Ovary (tissue), 9 donors: ENCODE results near the gene LRRC8C. TPM values are rescaled to one million over a fixed set of nuclear protein-coding genes. Genes with fewer than 3 reads are reported as not detected.

Experiments
- DNase-seq, 5 donors: peaks; one replicate each; pipeline ENCODE4 v3.0.0-alpha.2; 2019 to 2020
- H3K27ac ChIP-seq, 2 donors: fragments of 200-600 bp; one replicate each; pipeline versions ENCODE4 v1.5.1 to v1.8.0; 2019 to 2022
- H3K27me3 ChIP-seq: fragments of 200-600 bp; one replicate; pipeline ENCODE4 v1.8.0; 2022
- H3K36me3 ChIP-seq: fragments of 200-600 bp; sonication (generic); one replicate; pipeline ENCODE4 v1.5.1; 2019
- H3K4me1 ChIP-seq: one replicate; pipeline ENCODE4 v1.8.1; 2013; ENCODE audit warnings: mild to moderate bottlenecking, moderate library complexity; ENCODE audit not compliant: insufficient read depth
- H3K4me3 ChIP-seq: fragments of 200-600 bp; sonication (generic); one replicate; pipeline ENCODE4 v1.5.1; 2017
- H3K9me3 ChIP-seq, 2 donors: fragments of 200-600 bp in 1 of 2; sonication (generic) in 1 of 2; one replicate each; pipeline versions ENCODE4 v1.5.1 to v1.8.1; 2013 to 2019; ENCODE audit warnings: mild to moderate bottlenecking in 1 of 2, moderate library complexity in 1 of 2
- EP300 ChIP-seq: sonication (generic); formaldehyde crosslinking; IDR thresholded peaks from one replicate; pipeline ENCODE4 v1.6.1; 2017; ENCODE audit warnings: antibody characterized with exemption
- POLR2A ChIP-seq: fragments of 450-650 bp; IDR thresholded peaks from one replicate; pipeline ENCODE4 v1.6.1; 2017; ENCODE audit warnings: antibody characterized with exemption, mild to moderate bottlenecking, moderate library complexity
- WGBS, 3 donors: extraction: QIAGEN DNeasy Blood & Tissue Kit in 1 of 3; methylation state at CpG; one replicate each; pipeline versions ENCODE4 v1.1.5 to v1.1.7; 2013 to 2017; 5-methylcytosine and 5-hydroxymethylcytosine counted together
- intact Hi-C, 4 donors: fragments of 100-400 bp; cut with DNase I; formaldehyde crosslinking; loops; one replicate each; pipeline versions ENCODE4 v1.11.0 to v1.15.1; 2022 to 2023
- polyA plus RNA-seq, 2 donors: library from polyadenylated mRNA; stranded (reverse); fragments of 200-250 nt in 1 of 2; fragments of 350-450 nt in 1 of 2; fragmentation: Illumina TruSeq in 1 of 2; extraction: RNeasy Lipid Tissue Mini Kit (QIAGEN cat#74804) in 1 of 2; gene quantifications; one replicate each; pipeline ENCODE4 v1.2.3, GENCODE V29; 2013 to 2014
- total RNA-seq, 7 donors: library from RNA; depleted of rRNA in 2 of 7; stranded (reverse); fragments of >200 nt in 2 of 7; fragmentation: NEBNext Ultra II Directional in 3 of 7; extraction: Animal tissue kit (Norgen Biotek cat#: 25700) in 3 of 7; gene quantifications; one replicate each; pipeline versions ENCODE4 v1.1.0 to v1.2.4, GENCODE V29; 2016 to 2023
- TF ChIP-seq, protein P1 (sequence below), 3 donors: fragments of 450-650 bp in 2 of 3; fragments of 200-600 bp in 1 of 3; IDR thresholded peaks; one replicate each; pipeline versions ENCODE4 v1.5.1 to v1.8.0; 2016 to 2022; ENCODE audit warnings: antibody characterized with exemption in 3 of 3, mild to moderate bottlenecking in 1 of 3
- donor health status: DM: no; HTN: no; CAD: no; lungs with moderate emphysema.
- donor health status: DM: no; HTN: no; CAD: no.
- donor health status: Bipolar disorder and iron deficiency.
- donor health status: DM: yes; HTN: yes; CAD: no.
- donor health status: DM: no; HTN: no; CAD: no.
- donor health status: DM: yes; HTN: yes; CAD: no.

Gene LRRC8C
- total and polyA plus RNA-seq, 9 donors: 5.6 to 11.1 (median 7.2) TPM

DNA sequence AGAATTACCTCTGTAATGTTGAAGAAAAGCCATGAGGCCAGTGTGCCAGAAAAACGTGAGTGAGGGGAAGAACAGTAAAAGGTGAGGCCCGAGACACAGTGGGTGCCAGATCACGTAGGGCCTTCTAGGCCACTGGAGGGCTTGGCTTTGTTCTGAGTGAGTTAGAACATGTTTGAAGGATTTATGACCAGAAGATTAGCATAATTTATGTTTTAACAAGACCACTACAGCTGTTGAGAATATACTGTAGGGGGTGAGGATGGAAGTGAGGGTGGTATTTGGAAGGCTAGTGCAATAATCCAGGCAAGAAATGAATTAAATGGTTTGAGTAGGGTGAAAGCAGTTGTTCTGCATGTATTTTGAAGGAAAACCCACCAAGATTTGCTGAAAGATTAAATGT, 56.3 kb downstream of the LRRC8C start:
- Histone ChIP-seq H3K4me3 (no peak overlapping the region), H3K4me1 (no peaks in the 10 kb centered on the region), H3K27ac (no peak overlapping the region), H3K27me3 (no peaks in the 10 kb centered on the region), H3K9me3 (no peaks in the 10 kb centered on the region), H3K36me3 (no peaks in the 10 kb centered on the region)
- no peak for DNase-seq
- WGBS, 3 donors: 90 to 97% (median 92%) methylated on average over 3 of the region's 3 CpGs
- no peak for TF ChIP-seq POLR2A
- TF ChIP-seq, protein P1, sequence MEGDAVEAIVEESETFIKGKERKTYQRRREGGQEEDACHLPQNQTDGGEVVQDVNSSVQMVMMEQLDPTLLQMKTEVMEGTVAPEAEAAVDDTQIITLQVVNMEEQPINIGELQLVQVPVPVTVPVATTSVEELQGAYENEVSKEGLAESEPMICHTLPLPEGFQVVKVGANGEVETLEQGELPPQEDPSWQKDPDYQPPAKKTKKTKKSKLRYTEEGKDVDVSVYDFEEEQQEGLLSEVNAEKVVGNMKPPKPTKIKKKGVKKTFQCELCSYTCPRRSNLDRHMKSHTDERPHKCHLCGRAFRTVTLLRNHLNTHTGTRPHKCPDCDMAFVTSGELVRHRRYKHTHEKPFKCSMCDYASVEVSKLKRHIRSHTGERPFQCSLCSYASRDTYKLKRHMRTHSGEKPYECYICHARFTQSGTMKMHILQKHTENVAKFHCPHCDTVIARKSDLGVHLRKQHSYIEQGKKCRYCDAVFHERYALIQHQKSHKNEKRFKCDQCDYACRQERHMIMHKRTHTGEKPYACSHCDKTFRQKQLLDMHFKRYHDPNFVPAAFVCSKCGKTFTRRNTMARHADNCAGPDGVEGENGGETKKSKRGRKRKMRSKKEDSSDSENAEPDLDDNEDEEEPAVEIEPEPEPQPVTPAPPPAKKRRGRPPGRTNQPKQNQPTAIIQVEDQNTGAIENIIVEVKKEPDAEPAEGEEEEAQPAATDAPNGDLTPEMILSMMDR (IDR thresholded peaks at IDR 0.05): no peak
- no peak for TF ChIP-seq EP300
- intact Hi-C loops: no loop called here

DNA sequence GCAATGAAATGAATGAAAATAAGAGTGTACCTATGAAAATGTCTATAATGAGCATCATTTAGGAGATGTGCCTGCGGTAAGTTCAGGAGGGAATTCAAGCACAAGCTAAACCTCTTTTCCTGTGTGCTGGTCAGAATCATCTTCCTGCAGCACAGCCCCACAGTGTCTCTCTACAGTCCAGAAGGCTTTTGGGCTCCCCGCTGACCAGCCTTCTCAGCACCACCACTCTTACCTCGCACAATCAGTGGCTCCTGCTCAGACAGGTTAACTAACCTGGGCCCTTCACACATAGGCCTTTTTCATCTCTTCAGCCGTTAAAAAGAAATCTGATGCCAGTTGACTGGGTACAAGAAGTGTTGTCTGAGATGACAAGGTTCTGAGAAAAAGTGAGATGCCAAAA, 57.7 kb downstream of the LRRC8C start:
- H3K36me3 ChIP-seq: no peaks in the 10 kb centered on the region
- no peaks in the 10 kb centered on the region for H3K4me1 ChIP-seq
- intact Hi-C loops: no loop called here
- no peak overlapping the region for H3K4me3 ChIP-seq
- H3K9me3 ChIP-seq: no peaks in the 10 kb centered on the region
- DNase-seq: no peak
- no peaks in the 10 kb centered on the region for H3K27me3 ChIP-seq
- TF ChIP-seq POLR2A: no peak
- 90 to 94% (median 94%) methylated on average over 4 of the region's 4 CpGs for WGBS, 3 donors
- no peak overlapping the region for H3K27ac ChIP-seq

DNA sequence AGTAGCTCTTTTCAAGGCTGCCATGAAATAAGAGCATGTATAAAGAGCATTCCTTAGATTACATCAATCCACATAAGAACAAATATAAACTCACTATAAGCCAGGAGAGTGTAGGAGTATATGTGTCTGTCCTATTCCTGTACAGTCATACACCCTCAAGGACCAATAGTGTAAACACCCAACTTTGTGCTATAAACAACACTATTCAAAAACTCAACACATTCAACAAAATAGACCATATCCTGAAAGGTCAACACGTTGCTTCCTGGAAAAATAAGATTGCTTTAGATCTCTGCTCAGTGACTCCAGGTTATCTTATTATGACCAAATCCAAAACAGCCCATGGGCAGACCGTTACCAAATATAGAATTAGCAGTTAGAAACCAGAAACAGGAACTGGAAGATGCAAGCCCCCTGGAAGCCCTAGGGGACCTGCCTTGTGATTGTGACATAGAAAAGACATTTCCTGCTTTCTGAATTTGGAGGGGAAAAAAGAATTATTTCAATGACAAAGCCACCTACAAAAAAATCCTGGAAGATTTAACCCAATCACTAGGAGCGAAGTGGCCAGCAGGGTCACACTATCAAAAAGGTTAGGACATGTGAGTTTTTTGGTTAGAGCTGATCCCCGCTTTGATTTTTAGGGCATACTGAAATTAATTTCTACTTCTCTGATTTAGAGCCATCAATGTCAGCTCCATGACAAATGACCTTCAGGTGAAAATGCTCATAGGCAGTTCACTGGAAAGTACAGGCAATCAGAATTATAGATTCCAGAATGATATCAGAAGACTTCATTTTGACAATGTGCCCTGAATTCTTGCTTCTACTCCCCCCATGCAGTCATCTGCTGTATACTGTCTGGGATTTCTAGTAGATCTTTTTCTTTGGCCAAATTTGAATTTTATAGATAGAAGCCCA, 59.9 kb downstream of the LRRC8C start:
- H3K27ac ChIP-seq: no peak overlapping the region
- no peak for TF ChIP-seq POLR2A
- TF ChIP-seq, protein P1 (IDR thresholded peaks at IDR 0.05): no peak
- TF ChIP-seq EP300: no peak
- H3K36me3 ChIP-seq: no peaks in the 10 kb centered on the region
- intact Hi-C loops: no loop called here
- H3K27me3 ChIP-seq: no peaks in the 10 kb centered on the region
- H3K4me1 ChIP-seq: no peaks in the 10 kb centered on the region
- no peaks in the 10 kb centered on the region for H3K9me3 ChIP-seq
- 28 to 47% (median 44%) methylated on average over 4 of the region's 4 CpGs for WGBS, 3 donors
- no peak for DNase-seq
- no peak overlapping the region for H3K4me3 ChIP-seq

DNA sequence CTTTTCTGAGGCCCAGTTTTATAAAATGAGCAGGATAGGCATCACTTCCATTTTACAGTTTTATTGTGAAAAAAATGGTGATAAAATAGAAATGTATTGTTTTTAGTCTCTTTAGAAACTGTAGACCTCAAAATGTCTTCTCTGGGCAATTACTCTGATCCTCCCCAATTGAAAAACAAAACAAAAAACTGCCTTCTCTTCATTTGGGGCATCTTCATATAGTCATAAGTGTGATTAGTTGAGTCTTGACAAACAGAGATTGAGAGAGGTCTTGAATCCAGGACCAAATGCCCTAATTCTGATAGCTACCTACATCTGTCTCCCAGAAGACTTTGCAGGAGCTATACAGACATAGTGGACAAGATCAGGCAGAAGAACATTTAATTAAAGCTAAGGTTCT, 62.9 kb downstream of the LRRC8C start:
- no peaks in the 10 kb centered on the region for H3K36me3 ChIP-seq
- no peaks in the 10 kb centered on the region for H3K9me3 ChIP-seq
- no peak overlapping the region for H3K27ac ChIP-seq
- intact Hi-C loops: loop anchor here in 1 of 4 donors (5.0 kb wide), 1 partner anchor 174 kb away; the partner anchor contains the start of gene LRRC8B
- no peaks in the 10 kb centered on the region for H3K27me3 ChIP-seq
- H3K4me3 ChIP-seq: no peak overlapping the region
- no peaks in the 10 kb centered on the region for H3K4me1 ChIP-seq
- no peak for DNase-seq
- TF ChIP-seq EP300 (no peak), POLR2A (no peak)
- TF ChIP-seq, protein P1 (IDR thresholded peaks at IDR 0.05): no peak

DNA sequence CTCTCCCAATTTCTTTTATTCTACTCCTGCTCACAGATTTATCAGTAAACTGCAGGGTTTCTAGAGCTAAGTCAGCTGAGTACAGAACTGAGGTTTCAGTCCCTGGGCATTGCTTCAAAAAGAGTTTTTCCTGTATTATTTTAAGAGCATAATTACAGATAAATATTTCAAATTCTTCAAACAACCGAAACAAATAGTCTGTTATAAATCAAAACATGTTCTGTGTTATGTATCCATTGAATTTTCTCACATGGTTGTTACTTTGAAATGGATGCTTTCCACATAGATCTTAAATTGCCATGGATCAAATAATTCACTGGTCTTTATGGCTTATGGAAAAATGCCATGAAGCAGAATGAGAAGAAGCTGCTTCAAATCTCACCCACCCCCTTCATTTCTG, 64.5 kb downstream of the LRRC8C start:
- H3K27ac ChIP-seq: no peak overlapping the region
- DNase-seq: no peak
- intact Hi-C loops: loop anchor here in 1 of 4 donors (5.0 kb wide), 1 partner anchor 175 kb away; the partner anchor contains the start of gene LRRC8B
- peaks cover 2% of the 10 kb centered on the region for H3K4me1 ChIP-seq
- TF ChIP-seq, protein P1 (IDR thresholded peaks at IDR 0.05): no peak
- TF ChIP-seq POLR2A (no peak), EP300 (no peak)
- H3K9me3 ChIP-seq: no peaks in the 10 kb centered on the region
- H3K27me3 ChIP-seq: no peaks in the 10 kb centered on the region
- H3K36me3 ChIP-seq: no peaks in the 10 kb centered on the region
- no peak overlapping the region for H3K4me3 ChIP-seq
- WGBS, 3 donors: 2 to 5% (median 3%) methylated on average over 1 of the region's 1 CpG
